Activated CD8-positive, alpha-beta memory T cell treated with anti-CD3 and anti-CD28 coated beads for 36 hours (primary cell): ENCODE data around the gene ABTB2. TPM values are rescaled to one million over a fixed set of nuclear protein-coding genes. Genes with fewer than 3 reads are reported as not detected.

Source experiments
- CTCF ChIA-PET: fragments of 350-600 bp; sonication (Branson Sonifier 250); formaldehyde crosslinking; loops from one replicate; lab custom pipeline; 2021; ENCODE audit warnings: antibody characterized with exemption; lab: Charles Lee
- POLR2A ChIA-PET: fragments of 350-600 bp; sonication (Branson Sonifier 250); formaldehyde crosslinking; loops from one replicate; lab custom pipeline; 2021; ENCODE audit warnings: antibody characterized with exemption; lab: Charles Lee
- total RNA-seq, 2 experiments: library from RNA; stranded (reverse); gene quantifications; one replicate each; pipeline ENCODE4 v1.2.3, GENCODE V29; 2021

The ABTB2 gene
- total RNA-seq, 2 experiments from 2014 or later, result 6.1 to 6.2 TPM

DNA sequence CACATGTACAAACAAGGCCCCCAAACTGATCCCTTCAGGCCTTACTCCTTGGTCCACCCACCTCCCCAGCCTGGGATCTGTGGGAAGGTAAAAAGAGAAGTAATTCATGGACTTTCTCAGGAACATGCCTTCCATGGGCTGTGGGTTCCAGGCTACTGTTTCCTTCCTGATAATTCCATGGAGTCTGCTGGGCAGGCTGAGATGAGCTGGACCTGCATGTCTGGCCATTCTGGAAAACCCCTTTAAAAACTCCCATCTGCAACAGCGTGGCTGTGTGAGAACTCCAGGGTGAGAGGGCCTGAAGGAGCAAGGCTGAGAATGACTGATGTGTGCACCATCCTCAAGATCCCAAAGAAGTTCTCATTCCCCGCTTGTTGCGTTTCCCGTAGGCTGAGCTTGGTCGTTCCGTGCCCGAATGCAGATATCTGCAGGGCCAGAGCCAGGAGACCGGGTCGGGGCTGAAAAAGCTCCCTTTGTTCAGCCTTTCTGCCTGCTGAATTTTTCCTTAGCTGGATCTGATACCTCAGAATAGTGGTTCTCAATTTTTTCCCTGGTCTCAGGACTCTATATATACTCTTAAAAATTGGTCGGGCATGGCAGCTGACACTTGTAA is 179.5 kb downstream of the ABTB2 start:
- ChIA-PET CTCF (interaction anchor here (1.8 kb wide), 1 partner anchor 179 kb away, joined by 6 read pairs; the partner anchor contains the start of gene ABTB2), POLR2A (no interaction called here)

DNA sequence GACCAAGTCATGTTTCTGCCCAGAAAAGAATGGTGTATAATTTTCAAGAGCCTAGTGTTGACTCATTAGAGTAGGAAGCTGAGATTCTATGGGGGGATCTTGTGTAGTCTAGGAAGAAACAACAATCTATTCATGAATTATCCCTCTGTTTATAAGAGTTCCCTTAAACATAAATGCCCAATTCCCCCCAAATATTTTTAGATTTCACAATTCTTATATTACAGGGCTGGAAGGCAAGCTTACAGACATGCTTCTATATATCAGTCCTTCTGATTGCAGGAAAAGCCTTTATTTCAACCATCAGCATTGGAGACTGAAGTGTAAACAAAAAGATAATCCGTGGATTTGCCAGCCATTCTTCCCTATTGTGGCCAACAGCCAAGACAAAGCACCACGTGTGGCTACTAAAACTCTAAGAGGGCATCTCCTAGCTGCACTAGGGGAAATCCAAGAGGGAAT is 181.0 kb downstream of the ABTB2 start:
- ChIA-PET POLR2A (interaction anchor here (0.6 kb wide), 1 partner anchor 39 kb away, joined by 3 read pairs; no protein-coding TSS in a partner anchor), CTCF (no interaction called here)

- CTCF ChIA-PET, result interaction anchor here (1.3 to 2.3 kb wide), 8 partner anchors 11 to 196 kb away, joined by 4 to 66 read pairs (median 6); partner anchors contain the start of gene ABTB2
- POLR2A ChIA-PET, result no interaction called here
Measured at GRCh38 chr11:34175284-34176019, 182.4 kb downstream of the ABTB2 start.

DNA sequence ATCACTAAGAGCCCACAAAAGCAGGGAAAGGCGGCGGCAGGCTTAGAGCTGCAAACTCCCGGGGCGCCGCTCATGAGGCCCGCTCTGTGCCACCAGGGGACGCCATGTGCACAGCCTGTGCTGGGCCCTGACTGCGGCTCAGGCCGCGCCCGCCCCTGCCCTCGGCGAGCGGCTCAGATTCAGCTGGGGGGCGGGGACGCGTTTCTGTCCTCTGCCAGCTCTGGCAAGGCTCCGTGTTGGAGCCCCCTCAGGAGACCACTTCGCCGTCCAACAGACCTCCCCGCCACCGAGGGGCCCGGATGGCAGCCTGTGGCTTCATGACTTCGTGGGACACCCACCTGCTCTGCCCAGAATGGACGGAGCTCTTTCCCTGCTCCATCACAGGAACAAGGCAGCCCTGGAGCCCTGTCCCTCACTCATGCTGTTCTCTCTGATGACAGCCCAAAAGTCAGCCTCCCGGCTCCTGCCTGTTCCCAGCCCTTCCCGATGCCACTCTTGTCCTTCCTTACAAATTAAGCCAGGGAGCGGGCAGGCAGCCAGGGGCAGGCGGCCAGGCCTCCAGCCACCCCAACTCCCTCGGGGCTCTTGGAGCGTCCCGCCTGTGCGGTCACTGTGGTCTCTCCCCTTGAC is 183.3 kb downstream of the ABTB2 start:
- ChIA-PET CTCF (interaction anchor here (0.6 to 2.3 kb wide), 36 partner anchors 8 to 658 kb away, joined by 3 to 66 read pairs (median 4); partner anchors contain the start of gene ABTB2), POLR2A (interaction anchor here (1.1 kb wide), 1 partner anchor 76 kb away, joined by 3 read pairs; no protein-coding TSS in a partner anchor)

GRCh38 chr11:34173050-34173449 is 184.8 kb downstream of the ABTB2 start:
- ChIA-PET CTCF (interaction anchor here (1.3 to 2.2 kb wide), 2 partner anchors 71 to 295 kb away, joined by 3 to 10 read pairs; no protein-coding TSS in a partner anchor), POLR2A (no interaction called here)

DNA sequence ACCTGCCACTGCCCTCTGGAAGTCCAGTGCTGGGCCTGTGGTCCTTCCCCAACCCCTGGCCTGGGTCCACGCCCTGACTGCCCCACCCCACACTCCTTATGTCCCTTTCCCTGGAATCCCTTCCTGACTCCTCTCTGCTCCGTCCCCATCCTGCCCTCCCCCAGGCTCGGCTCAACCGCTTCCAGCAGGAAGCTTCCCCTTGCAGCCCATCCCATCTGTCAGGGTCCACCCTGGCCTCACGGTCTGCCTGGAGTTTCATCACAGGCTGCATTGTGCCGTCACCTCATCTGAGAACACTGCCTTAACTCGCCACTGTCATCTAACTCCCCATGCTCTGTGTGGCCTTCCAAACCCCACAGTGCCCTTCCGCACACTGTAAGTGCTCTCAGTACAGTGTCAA is 188.1 kb downstream of the ABTB2 start:
- ChIA-PET CTCF (interaction anchor here (3.2 kb wide), 1 partner anchor 188 kb away, joined by 12 read pairs; the partner anchor contains the start of gene ABTB2), POLR2A (no interaction called here)

DNA sequence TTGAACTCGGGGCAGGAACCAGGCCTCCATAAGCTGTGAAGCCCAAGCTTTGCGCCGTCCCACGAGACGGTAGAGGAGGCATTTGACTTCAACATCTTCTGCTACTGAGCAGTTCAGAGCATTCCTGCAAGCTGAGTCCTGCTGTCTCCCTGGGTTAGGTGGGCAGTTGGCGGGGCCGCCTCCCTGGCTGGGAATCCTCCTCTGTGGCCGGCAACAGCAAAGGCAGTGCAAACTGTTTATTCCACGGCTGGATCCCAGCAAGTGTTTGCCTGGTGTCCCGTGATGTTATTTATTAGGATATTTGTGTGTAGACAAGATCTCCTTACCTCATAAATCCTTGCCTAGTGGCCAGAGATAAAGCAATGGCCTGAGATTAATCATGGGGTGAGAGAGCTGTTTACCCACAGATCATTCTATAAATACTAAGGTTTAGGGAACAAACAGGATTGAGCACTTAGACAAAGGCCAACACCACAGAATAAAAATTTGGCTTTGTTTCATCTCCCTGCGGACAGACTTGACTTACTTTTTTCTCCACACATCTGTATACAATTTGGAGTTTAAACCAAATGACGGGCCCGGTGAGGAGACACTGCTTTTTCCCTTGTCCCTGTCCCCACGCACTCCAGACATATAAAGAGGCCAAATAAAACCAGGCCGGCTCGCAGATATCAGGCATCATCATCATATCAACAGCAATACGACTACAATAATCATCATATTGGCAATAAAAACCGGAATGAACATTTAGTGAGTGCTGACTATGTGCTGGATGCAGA is 189.0 kb downstream of the ABTB2 start:
- CTCF ChIA-PET, result no interaction called here
- POLR2A ChIA-PET, result interaction anchor here (0.6 kb wide), 1 partner anchor 121 kb away, joined by 3 read pairs; no protein-coding TSS in a partner anchor

DNA sequence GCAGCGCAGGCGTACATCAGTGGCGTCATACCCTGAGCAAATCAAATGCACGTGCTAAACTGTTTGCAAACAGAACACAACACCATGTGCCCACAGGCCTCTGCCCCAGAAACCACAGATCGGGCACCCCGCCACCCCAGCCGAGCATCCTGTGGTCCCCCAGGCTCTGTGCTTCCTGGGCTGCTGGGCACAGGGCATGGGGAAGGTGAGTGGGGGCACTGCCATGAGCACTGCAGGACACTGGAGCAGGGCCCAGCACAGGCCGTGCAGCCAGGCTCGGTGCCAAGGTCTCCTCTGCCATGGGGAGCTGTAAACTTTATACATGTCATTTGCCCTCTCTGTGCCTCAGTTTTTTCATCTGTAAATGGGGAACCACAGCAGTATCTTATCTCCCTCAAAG is 189.8 kb downstream of the ABTB2 start:
- CTCF ChIA-PET, result no interaction called here

GRCh38 chr11:34166806-34167740 is 190.7 kb downstream of the ABTB2 start:
- ChIA-PET CTCF (interaction anchor here (0.7 kb wide), 1 partner anchor 7 kb away, joined by 3 read pairs; no protein-coding TSS in a partner anchor), POLR2A (interaction anchor here (0.6 kb wide), 1 partner anchor 81 kb away, joined by 4 read pairs; no protein-coding TSS in a partner anchor)

More for the DNA sequence above, 189.8 kb downstream of the ABTB2 start:
- POLR2A ChIA-PET, result interaction anchor here (0.6 kb wide), 1 partner anchor 122 kb away, joined by 3 read pairs; no protein-coding TSS in a partner anchor

DNA sequence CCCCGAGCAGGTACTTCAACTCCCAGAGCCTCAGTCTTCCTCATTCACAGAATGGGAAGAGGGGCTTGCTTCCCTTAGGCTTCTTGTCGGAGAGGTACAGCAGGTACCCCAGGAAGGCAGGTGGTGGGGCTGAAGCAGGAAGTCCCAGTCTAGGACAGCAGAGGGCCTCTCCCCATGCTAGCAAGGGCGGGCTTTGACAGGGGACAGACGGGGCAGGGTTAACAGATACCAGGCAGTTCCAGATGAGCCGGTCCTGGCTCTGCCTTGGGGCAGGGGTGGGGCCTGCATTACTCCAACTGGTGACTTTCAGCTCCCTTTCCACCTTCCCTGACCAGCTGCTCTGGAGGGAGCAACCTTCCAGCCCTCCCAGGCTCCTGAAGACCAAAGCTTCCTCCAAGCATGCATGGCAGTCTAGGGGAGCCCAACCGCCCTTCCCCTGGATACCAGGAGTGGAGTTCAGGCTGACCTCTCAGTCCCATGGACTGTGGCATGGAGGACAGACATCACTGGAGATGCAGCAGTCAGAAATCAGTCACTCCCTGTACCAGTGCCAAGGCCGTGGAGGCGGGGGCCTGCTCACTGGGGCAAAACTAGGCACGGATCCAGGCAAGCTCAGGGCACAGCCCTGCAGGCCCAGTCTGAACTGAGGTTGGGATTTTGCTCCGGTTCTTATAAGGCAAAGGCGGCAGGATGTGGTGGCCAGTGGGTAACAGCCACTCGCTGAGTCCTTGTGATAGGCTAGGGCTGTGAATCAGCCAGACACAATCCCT is 191.8 kb downstream of the ABTB2 start:
- CTCF ChIA-PET, result interaction anchor here (0.7 to 1.3 kb wide), 2 partner anchors 8 to 192 kb away, joined by 3 to 5 read pairs; partner anchors contain the start of gene ABTB2
- POLR2A ChIA-PET, result no interaction called here

GRCh38 chr11:34165121-34165520 is 192.7 kb downstream of the ABTB2 start:
- CTCF ChIA-PET, result interaction anchor here (1.3 to 1.6 kb wide), 2 partner anchors 9 to 193 kb away, joined by 5 to 13 read pairs; partner anchors contain the start of gene ABTB2
- POLR2A ChIA-PET, result no interaction called here

GRCh38 chr11:34162856-34163255 is 195.0 kb downstream of the ABTB2 start:
- POLR2A ChIA-PET, result interaction anchor here (1.5 kb wide), 1 partner anchor 194 kb away, joined by 3 read pairs; no protein-coding TSS in a partner anchor
- CTCF ChIA-PET, result interaction anchor here (1.7 kb wide), 1 partner anchor 12 kb away, joined by 6 read pairs; no protein-coding TSS in a partner anchor

DNA sequence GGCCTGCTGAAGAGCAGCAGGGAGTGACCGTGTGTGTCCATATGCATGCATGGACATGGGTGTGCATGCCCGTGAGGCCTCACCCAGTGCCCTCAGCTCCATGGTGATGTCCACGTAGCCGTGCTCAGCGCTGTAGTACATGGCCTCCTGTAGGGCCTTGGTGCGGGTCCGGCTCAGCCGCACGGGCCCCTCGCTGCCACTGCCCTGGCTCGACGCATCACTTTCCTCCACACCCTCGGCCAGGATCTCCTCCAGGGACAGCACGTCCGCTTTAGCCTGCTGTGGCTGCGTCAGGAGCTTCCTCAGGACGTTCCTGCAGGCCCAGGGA is 195.4 kb downstream of the ABTB2 start:
- CTCF ChIA-PET, result interaction anchor here (1.7 kb wide), 1 partner anchor 12 kb away, joined by 6 read pairs; no protein-coding TSS in a partner anchor
- POLR2A ChIA-PET, result interaction anchor here (1.5 kb wide), 1 partner anchor 195 kb away, joined by 3 read pairs; no protein-coding TSS in a partner anchor

DNA sequence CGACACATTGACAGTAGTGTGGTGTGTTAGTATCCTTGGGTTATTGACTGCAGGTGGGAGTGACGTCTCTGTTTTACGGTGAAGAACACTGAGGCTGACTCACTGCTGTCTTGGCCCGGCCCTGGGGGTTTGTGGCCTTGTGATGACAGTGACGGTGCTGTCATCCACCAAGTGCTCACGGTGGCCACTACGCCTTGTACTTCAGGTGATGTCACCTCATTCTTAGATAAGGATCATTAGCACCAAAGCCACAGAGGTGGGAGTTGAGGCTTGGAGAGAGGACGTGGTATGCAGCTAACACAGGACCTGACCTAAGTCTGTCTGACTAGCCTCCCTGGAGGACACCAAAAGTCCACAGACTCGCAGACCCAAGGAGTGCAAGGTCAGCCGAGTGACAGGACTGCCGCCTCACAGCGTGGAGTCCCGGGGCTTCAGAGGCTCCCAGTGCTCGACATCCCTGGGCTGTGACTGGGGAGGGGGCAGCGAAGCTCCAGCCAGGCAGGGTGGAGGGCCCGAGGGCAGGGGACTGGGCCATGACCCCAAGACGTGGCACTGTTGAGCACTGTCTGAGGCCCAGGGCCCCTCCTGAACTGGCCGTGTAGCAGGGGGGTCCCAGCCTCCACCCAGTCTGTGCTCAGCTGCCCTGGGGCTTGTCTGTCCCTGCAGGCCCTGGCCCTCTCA is 195.9 kb downstream of the ABTB2 start:
- CTCF ChIA-PET, result interaction anchor here (1.7 kb wide), 1 partner anchor 12 kb away, joined by 6 read pairs; no protein-coding TSS in a partner anchor

DNA sequence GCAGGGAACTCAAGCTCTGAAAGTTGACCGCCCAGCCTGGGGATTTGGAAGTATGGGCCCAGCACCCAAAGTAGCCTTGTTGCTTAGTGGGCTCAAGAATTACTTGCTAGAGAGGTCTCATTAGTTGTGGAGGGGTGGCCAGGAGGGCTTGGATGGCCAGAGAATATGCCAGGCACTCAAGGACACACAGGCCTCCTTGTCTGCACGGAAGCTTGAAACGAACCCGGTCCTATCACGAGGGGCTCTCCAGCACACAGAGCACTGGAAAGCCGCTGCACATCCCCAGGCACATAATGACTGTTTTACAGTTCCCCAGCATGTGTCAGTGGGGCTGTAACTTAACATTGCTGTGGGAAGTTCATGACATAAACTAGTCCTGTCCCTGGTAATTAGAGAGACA is 196.4 kb downstream of the ABTB2 start:
- CTCF ChIA-PET, result interaction anchor here (1.7 kb wide), 1 partner anchor 13 kb away, joined by 6 read pairs; no protein-coding TSS in a partner anchor

More for the DNA sequence above, 195.9 kb downstream of the ABTB2 start:
- POLR2A ChIA-PET, result interaction anchor here (1.5 kb wide), 1 partner anchor 195 kb away, joined by 3 read pairs; no protein-coding TSS in a partner anchor

More for the DNA sequence above, 196.4 kb downstream of the ABTB2 start:
- POLR2A ChIA-PET, result interaction anchor here (1.5 kb wide), 1 partner anchor 196 kb away, joined by 3 read pairs; no protein-coding TSS in a partner anchor
